ENCODE data around the gene HK3.

DNA sequence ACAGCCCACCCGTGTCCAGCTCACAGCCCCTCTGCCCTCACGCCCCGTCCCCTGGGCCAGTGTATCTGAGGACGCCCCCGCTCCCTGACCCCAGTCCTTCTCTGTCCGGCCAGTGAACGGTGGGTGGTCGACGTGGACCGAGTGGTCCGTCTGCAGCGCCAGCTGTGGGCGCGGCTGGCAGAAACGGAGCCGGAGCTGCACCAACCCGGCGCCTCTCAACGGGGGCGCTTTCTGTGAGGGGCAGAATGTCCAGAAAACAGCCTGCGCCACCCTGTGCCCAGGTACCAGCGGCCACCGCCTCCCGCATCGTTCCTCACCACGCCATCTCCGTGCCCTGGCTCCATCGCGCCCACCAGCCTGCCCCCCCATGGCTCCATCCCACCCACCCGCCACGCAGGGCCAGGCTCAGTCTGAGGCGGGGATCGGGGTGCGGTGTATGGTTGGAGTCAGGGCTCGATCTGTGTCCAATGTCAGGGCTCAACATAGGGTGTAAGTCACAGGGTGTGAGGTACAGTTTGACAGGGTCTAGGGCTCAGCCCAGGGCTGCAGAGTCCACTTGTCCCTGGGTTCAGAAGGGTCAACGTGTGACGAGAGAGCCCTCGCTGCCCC is 29.5 kb downstream of the HK3 start:
- TF ChIP-seq, protein P1, sequence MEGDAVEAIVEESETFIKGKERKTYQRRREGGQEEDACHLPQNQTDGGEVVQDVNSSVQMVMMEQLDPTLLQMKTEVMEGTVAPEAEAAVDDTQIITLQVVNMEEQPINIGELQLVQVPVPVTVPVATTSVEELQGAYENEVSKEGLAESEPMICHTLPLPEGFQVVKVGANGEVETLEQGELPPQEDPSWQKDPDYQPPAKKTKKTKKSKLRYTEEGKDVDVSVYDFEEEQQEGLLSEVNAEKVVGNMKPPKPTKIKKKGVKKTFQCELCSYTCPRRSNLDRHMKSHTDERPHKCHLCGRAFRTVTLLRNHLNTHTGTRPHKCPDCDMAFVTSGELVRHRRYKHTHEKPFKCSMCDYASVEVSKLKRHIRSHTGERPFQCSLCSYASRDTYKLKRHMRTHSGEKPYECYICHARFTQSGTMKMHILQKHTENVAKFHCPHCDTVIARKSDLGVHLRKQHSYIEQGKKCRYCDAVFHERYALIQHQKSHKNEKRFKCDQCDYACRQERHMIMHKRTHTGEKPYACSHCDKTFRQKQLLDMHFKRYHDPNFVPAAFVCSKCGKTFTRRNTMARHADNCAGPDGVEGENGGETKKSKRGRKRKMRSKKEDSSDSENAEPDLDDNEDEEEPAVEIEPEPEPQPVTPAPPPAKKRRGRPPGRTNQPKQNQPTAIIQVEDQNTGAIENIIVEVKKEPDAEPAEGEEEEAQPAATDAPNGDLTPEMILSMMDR (IDR thresholded peaks at IDR 0.05; ENCODE audit: low read length) = no peak
- no peak for TF ChIP-seq EZH2 (IDR thresholded peaks at IDR 0.05; ENCODE audit: borderline replicate concordance, low read length)

All from OCI-LY1 (cell line).